ENCODE measurements around the gene NBAS. TPM values are rescaled to one million over a fixed set of nuclear protein-coding genes. Genes with fewer than 3 reads are reported as not detected.

NBAS gene
- total and polyA plus RNA-seq, 2 of the 13 experiments (the other 11 are each of a cell fraction or from before 2014, with no cell fraction given): 33.6 to 58.7 TPM

GRCh38 chr2:15560988-15561573 is at the start of gene NBAS (continued):
- TF ChIP-seq CBX5 (CRISPR knock-in tag; IDR thresholded peaks at IDR 0.05; ENCODE audit: borderline replicate concordance) (peak; percentile 74; the same call in 1 of the 2 replicates), ZNF746 (CRISPR knock-in tag; IDR thresholded peaks at IDR 0.05) (no peak), ZNF557 (CRISPR knock-in tag; IDR thresholded peaks at IDR 0.05) (no peak), ATF7-NPFF (CRISPR knock-in tag; IDR thresholded peaks at IDR 0.05; ENCODE audit: low read depth) (peak; percentile 30; the same call in 1 of the 2 replicates), ZNF292 (CRISPR knock-in tag; IDR thresholded peaks at IDR 0.05; ENCODE audit: borderline replicate concordance, low read depth) (0 out of 2 replicates have a peak, but pooled peaks have one; percentile 15), ZNF432 (CRISPR knock-in tag; IDR thresholded peaks at IDR 0.05; ENCODE audit: borderline replicate concordance) (no peak), MXI1 (IDR thresholded peaks at IDR 0.05; ENCODE audit: borderline replicate concordance, low read depth, low read length) (0 out of 3 replicates have a peak, but pooled peaks have one; percentile 35), ZNF580 (CRISPR knock-in tag; IDR thresholded peaks at IDR 0.05; ENCODE audit: borderline replicate concordance, low read depth) (peak; percentile 70; the same call in 1 of the 2 replicates), POLR2AphosphoS5 (IDR thresholded peaks at IDR 0.05; ENCODE audit: low read depth, low read length) (peak; percentile 84), THYN1 (CRISPR knock-in tag; IDR thresholded peaks at IDR 0.05; ENCODE audit: borderline replicate concordance, low read depth) (no peak), PAX8 (CRISPR knock-in tag; IDR thresholded peaks at IDR 0.05; ENCODE audit: borderline replicate concordance) (0 out of 2 replicates have a peak, but pooled peaks have one; percentile 48), SMARCE1 (IDR thresholded peaks at IDR 0.05; ENCODE audit: borderline replicate concordance) (no peak), KMT2B (CRISPR knock-in tag; IDR thresholded peaks at IDR 0.05) (peak; percentile 98), SYNCRIP (IDR thresholded peaks at IDR 0.05; ENCODE audit: insufficient read depth, low read depth, low read length) (no peak), ZFP36 (IDR thresholded peaks at IDR 0.05; ENCODE audit: borderline replicate concordance, low read depth, low read length, partially characterized antibody) (no peak), ZNF891 (CRISPR knock-in tag; IDR thresholded peaks at IDR 0.05) (no peak), ZNF7 (CRISPR knock-in tag; IDR thresholded peaks at IDR 0.05) (no peak), GPN1 (CRISPR knock-in tag; IDR thresholded peaks at IDR 0.05; ENCODE audit: borderline replicate concordance) (no peak), NCOA1 (CRISPR knock-in tag; IDR thresholded peaks at IDR 0.05) (peak; percentile 65; the same call in 1 of the 2 replicates), ZNF18 (CRISPR knock-in tag; IDR thresholded peaks at IDR 0.05; ENCODE audit: insufficient replicate concordance) (no peak), TOPORS (CRISPR knock-in tag; IDR thresholded peaks at IDR 0.05) (peak; percentile 91; the same call in 1 of the 2 replicates), SP4 (CRISPR knock-in tag; IDR thresholded peaks at IDR 0.05) (no peak; the same call in 1 of the 2 replicates), ZNF34 (CRISPR knock-in tag; IDR thresholded peaks at IDR 0.05; ENCODE audit: borderline replicate concordance) (0 out of 2 replicates have a peak, but pooled peaks have one; percentile 83), CBX1 (IDR thresholded peaks at IDR 0.05; ENCODE audit: low read depth) (peak; percentile 64), SNAI1 (CRISPR knock-in tag; IDR thresholded peaks at IDR 0.05; ENCODE audit: borderline replicate concordance) (no peak), CSRNP1 (CRISPR knock-in tag; IDR thresholded peaks at IDR 0.05) (peak; percentile 85), PCBP2 (optimal IDR thresholded peaks at IDR 0.05; ENCODE audit: low read depth, low read length, poor library complexity, severe bottlenecking) (no peak), ZNF431 (CRISPR knock-in tag; IDR thresholded peaks at IDR 0.05; ENCODE audit: borderline replicate concordance, low read depth) (no peak), DNMT1 (CRISPR knock-in tag; IDR thresholded peaks at IDR 0.05) (no peak)

Data from HepG2 (cell line).